Pons (tissue), 1 donor: ENCODE data around the gene TOX2.

Experiments used
- DNase-seq: peaks from one replicate; pipeline ENCODE4 v3.0.0-alpha.2; 2016; ENCODE audit warnings: low spot score

Gene TOX2

DNA sequence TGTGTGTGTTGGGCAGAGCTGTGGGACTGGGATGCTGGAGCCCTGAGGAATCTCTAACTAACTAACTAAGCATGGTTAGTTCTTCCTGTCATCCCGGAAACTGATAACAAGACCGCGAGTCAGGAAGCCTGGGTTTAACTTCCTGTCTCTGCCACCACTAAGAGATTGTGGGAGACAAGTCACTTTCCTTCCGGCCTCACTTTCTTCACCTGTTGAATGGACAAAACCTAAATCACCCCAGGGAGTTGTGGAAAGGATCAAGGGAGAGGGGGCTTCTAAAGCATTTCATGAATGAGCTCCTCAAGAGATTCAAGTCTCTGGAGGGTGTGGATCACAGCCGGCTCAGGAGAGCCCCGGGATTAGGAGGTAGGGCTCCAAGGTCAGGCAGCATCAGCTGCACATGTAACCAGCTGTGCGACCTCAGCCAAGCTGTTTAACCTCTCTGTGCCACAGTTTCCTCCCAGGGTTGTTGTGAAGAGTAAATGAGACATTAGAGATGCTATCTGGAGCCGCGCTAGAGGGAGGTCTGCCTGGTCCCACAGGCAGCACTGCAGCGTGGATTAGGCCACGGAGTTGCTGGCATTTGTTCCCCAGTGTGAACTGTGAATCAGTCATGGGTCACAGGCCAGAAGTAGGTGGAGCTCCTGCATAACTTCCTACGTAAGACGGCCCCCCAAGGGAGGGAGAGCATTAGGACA lies 105.1 kb downstream of the TOX2 start:
- no peak for DNase-seq

DNA sequence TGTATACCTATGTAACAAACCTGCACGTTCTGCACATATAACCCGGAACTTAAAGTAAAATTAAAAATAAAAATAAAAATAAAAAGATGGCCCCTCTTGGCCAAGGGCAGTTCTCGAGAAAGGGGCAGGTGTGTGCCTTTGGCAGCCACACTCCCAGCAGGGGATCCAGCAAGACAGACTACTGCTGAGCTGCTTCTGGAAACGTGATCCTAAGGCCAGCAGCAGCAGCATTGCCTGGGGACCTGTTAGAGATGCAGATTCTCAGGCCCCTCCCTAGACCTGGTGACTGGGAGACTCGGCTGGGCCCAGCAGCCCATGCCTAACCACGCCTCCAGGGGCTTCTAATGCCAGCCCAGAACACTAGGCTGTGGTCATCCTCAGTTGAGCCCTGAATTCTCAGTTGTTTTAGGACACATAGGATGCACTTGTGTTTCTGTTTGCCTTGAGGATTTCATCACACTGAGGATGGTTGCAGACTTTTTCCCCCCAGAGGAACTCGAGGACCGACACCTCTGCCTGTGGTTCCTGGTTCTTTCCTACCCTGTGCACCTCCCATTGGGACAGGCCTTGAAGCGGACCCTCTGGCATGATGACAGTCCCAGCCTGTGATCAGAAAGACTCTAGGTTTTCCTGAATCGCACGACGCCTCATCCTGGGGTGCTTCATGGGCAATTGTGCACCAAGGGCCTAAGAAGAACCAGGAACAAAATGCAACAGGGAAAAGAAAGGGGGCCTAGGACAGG lies 105.9 kb downstream of the TOX2 start:
- DNase-seq = no peak

DNA sequence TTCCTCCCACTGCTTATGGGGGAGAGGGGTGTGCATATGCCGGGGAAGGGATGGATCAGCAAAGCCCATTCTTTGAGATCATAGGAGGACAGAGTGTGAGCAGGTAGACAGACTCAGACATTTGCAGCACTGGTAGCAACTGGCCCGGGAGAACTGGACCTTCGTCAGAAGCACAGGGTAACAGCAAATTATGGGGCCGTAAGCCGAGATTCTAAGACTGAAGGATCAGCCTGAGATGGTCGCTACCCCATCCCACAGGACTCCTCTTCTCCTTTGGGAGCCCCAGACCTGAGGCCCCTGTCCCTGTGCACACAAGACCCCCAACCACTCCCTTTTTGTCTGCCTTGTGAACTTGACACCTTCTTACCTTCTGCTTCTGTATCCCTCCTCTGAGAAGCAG lies 106.5 kb downstream of the TOX2 start:
- DNase-seq = no peak

DNA sequence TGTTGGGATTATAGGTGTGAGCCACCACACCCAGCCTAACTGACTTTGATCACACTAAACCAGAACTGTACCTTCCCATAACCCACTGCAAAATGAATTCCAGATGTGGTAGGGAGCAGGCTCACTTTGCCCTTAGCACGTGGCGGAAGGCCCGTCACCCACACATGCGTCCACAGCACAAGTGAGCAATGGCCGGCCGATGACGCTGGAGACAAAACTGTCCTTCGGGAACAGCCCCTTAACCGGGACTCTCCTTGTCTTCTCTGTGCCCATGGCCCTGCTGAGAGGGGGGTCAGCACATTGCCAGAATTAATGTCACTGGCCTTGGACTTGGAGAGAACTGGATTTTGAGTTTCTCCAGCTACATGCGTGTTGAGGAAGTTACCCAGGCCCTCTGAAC lies 107.2 kb downstream of the TOX2 start:
- DNase-seq = no peak

DNA sequence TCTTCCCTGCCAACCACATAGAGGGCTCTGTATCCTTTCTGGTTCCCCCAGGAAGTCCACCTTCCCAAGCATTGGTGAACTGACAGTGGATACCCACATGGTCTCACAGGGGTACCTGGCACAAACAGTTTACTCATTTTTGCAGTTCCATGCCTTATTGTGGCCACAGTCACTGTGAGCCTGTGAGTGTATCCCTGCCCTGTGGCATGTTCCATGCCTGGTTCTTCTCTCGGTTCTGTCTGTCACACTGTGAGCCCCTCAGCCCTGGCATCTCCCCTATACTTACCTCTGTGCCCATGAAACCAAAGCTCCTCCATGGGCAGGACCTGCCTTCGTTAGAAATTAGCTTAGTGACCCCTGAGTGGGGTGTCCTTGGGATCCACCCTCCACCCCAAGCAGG lies 107.8 kb downstream of the TOX2 start:
- DNase-seq = no peak

DNA sequence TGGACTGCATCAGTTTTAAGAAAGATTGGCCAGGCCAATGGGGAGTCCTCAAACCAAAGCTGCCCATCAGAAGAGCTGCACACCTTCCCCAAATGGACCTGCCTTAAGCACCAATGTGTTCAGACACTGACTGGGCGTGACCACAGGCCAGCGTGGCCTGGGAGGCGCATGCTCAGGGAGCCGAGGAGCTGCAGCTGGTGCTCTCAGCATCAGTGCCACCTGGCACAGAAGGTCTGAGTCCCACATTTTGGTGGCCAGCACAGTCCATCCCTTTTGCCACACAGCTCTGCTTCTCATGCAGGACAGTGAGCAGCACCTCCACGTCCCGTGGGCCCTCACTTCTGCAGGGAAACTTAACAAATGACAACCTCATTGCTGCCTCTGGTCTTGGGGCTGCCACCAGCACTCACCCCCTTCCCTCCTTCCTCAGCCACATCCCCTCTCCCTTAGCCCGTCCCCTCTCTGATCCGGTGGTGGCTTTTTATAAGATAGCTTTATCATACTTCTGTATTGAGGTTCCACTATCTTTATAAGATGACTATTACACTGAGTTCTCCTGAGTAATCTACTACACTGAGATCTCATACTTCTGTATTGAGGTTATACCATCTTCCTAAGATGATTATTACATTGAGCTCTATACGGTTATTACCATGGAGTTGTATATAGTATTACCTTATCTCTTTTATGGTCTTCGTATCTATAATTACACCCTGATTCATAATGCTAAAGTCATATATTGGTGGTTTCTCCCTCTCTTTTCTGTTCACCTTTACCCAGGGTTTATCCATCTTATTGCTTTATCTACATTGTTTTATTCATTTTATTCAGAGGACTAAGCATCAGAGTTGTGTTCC lies 109.1 kb downstream of the TOX2 start:
- no peak for DNase-seq

DNA sequence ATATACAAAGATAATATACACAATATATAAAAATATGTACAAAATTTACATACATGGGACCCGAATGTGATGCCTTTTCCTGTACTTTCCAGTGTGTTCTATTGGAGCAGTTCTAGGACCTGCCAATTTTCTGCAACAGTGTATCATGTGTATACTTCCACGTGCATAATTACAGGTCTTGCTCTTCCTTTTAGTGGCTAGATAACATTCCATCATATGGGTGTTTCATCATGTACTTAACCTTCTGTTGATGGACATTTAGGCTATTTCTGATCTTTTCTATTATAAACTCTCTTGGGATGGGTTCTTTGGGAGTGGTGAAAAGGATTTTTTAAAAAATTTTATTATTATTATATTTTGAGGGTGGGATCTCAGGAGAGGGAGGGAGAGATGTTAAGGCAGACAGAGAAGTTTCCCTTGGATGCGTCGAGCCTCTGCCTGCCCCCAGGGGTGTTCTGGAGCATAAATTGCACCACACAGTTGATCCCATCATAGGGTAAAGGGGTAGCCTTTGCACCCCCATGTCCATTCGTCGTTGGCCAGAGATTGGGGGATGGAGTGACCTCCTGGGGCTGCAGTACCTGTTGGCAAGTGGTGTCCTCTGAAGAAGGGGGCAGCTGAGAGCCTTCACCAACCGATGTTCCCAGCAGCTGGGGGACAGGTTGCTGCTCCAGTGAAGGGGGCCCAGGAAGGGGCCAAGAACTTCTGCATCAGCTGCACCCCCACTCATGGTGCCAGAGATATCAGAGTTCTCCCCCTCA lies 110.3 kb downstream of the TOX2 start:
- no peak for DNase-seq

DNA sequence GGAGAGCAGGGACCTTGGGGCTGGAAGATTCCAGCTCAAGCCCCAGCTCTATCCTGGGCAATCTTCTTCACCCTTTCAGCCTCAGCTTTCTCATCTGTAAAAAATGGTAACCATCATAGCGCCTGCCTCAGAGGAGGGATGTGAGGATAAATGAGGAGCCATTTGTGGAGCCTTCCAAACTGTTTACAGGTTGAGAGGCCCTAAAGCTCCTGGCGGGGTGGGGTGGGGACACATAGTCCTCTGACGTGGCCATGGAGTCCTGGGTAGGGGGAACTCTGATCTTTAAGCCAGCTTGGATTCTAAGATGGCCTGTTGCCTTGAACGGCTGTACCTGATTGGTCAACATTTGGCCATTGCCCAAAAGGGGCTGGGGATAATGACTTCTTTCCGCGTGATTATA lies 111.1 kb downstream of the TOX2 start:
- DNase-seq = no peak

DNA sequence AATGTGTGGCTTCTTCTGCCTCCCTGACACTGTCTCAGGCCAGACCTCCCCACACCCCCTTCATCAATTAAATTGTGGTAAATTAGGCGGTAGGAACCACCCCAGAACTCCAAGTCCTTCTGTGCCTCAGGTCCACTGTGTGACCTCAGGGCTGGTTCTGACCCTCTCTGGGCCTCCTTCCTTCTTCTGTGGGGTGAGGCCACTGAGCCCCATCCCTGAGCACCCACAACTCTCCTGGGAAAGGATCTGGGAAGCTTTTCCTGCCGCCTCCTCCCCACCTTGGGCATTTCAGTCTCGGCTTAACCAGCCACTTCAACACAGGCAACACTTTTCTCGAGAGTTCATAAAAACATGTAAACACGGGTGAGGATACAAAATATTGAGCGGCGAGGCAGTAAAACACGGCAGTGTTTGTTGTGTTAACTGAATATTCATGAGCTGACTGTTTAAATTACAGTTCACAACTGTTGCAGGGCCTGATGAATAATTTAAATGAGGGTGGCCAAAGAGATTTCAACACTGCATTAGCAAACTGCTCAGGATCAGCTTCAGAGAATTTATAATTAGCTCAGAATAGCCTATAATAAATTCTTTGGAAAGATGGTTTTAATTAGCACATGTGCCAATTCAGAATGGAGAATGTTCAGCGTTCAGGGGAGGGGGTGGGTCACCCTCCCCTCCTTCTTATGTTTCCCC lies 112.1 kb downstream of the TOX2 start:
- DNase-seq = peak; percentile 10

DNA sequence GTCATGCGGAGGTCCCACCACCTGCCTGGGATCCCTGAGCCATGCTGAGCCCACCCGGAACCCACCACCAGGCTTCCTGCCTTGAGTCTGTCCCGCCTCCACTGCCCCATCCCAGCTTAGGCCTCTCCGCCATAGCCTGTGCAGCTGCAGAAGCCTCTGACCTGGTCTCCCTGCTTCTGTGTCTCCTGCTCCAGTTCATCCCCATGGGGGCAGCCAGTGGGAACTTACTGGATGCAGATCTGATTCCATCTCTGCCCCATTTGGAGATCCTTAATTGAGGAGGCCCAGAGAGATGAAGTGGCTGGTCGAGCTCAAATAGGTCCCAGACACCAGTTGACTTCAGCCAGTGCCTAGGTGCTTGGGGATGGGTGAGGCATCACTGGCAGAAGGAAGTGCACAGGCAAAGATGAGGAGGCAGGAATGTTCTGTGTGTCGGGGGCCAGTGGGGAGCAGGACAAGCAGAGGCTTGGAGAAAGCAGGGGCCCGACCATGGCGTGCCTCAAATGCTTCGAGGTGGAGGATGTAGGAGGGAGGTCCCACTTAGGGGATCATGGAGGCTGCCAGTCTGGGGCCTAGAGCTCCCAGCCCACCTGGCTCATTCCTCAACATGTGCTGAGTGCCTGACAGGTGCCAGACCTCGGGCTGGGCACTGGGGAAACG lies 112.8 kb downstream of the TOX2 start:
- DNase-seq = no peak

DNA sequence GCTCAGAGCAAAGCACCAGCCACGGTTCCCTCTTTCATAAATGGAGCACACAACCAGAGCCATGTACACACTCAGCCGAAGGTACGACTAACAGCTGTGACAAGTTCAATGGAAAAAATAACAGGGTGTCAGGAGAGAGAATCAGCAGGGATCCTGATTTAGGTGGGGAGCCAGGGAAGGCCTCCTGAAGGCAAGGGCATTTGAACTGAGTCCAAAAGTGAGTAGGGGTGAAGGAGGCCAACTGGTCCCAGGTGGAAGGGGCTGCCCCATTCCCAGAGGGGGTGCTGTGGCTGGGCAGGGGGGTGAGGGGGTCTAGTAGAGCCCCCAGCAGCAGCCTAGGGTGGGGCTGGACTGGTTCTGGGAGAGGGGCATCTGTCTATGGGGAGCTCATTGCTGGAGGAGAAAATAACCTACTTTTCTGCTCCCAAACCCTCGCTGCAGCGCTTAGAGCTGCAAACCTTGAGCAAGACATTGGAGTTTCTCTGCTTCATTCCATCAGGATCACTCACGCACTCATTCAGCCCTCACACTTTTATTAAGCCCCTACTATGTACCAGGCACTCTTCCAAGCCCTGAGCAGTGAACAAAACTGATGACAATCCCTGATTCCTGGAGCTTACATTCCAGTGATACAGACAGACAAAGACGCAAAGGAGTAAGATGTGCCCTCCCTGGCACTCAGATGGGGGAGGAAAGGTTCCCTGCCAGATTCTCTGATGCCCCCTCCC lies 113.5 kb downstream of the TOX2 start:
- DNase-seq = no peak

DNA sequence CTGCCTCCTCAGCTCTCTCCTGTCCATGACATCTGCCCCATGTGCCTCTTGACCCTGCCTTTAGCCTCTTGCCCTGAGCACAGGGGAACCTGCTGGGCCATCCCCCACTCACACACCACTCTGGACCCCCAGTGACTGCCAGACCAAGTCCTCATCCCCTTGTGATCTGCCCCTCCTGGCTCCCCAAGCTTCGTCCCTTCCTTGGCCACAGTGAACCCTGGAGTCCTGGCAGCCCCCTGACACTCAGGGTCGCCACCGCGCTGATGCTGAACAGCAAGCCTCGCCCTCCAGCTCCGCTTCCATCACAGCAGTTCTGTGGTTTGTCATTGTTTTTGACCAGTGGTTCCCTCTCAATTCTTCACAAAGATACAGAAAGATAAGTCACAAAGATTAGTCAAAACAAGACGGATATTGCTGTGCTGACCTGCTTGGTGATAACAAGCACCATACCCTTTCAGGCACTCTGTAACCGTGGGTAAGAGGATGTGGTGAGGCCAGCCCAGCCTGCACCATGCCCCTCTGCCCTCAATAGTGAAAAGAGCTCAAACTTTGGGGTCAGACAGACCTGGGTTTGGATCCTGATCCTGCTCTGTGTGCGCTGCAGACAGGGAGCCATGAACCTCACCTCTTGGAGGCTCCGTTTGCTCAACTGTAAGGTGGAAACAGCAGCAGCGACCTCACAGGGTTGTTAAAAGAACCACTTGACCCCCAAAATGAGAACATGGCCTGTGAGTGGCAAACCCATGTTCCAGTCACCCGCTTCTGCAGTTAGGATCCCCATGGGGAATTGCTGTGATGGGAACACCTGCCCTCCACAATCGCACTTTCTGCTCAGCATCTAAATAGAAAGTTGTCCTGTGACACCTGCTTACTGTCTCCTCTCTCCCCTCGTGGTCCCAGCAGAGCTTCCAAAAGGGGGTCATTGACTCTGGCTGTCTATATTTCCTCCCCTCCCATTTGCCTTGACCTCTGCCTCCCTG lies 114.5 kb downstream of the TOX2 start:
- no peak for DNase-seq

DNA sequence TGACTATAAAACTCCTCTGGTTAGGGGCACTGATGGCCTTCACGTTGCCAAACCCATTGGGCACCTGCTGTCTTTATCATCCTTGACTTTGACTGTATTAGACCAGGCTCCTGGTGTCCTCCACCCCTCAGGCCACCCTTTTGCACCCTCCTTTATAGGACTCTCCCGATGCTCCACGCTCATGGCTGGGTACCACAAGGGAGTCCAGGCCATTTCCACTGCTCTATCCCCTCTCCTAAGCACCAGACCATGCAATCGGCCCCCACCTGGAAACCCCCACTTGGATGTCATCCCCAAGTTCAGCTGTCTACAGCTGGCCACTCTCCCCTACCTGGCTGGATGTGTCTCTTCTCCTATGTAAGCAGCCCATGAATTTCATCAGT lies 115.2 kb downstream of the TOX2 start:
- DNase-seq = no peak

DNA sequence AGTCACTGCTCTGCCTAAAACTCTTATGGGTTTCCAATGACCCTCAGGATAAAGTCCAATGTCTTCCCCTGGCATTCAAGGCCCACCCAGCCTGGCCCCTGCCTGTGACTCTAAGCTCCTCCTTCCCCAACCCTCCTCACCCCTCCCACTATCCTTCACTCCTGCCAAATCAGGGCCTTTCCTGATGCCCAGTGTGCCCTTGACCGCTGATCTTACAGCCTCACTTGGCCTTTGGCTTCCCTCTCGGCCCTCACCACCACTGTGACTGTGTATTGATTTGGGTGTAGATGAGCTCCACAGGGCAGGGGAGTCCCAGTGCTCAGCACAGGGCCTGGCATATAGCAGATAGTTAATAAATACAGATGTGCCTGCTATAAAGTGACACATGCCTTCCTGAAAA lies 115.7 kb downstream of the TOX2 start:
- DNase-seq = no peak

DNA sequence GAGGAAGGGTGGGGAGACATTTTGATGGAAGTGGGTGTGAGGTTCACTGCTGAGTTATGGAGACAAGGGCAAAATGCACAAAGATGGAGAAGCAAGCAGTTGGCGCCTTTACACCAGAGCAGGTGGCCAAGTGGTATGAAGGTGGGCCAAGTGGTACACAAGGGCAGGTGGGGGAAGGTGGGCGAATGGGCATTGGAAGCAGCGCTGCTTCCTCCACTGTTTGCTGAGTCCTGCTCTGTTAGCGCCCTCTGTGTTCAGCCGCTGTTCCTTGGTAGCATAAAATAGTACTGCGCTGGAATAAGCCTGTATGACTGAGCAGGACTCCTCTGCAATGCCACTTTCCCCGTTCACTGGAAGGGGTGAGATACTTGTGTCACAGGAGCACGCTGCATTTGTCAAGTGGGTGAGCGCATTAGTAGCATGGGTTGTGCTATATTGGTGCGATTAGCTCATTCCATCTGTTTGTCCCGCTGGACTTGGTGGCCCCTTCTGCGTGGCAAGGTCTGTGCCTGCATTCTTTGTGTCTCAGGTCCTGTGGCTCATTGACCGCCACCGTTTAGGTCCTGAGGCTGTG lies 116.4 kb downstream of the TOX2 start:
- no peak for DNase-seq

DNA sequence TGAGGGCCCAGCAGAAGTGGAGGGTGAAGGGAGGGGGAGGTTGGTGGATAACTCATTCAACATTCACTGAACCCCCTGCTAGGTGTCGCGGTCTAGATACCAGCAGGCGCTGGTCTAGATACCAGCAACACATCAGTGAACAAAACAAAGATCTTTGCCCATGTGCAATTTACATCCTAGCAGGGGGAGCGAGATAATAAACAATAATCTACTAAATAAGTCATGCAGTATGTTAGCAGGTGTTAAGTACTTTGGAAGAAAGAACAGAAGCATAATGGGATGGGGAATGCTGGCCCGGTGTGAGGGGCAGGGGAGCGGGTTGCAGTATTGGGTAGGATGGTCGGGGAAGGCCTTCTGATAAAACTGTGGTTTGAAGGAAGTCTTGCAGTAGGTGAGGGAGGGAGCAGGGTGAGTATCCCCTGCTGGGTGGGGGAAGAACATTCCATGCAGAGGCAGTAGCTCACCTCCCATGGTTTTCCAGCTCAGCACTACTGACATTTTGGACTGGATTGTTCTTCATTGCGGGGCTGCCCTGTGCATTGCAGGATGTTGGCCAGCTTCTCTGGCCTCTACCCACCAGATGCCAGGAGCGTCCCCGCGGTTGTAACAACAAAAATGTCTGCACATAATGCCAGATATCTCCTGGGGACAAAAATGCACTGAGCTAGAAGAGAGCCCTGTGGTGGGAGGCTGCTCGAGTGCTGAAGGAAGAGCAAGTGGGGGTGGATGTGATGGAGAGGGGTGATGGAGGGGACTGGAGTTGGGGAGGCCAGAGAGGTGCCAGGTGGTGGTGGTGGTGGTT lies 117.3 kb downstream of the TOX2 start:
- no peak for DNase-seq

DNA sequence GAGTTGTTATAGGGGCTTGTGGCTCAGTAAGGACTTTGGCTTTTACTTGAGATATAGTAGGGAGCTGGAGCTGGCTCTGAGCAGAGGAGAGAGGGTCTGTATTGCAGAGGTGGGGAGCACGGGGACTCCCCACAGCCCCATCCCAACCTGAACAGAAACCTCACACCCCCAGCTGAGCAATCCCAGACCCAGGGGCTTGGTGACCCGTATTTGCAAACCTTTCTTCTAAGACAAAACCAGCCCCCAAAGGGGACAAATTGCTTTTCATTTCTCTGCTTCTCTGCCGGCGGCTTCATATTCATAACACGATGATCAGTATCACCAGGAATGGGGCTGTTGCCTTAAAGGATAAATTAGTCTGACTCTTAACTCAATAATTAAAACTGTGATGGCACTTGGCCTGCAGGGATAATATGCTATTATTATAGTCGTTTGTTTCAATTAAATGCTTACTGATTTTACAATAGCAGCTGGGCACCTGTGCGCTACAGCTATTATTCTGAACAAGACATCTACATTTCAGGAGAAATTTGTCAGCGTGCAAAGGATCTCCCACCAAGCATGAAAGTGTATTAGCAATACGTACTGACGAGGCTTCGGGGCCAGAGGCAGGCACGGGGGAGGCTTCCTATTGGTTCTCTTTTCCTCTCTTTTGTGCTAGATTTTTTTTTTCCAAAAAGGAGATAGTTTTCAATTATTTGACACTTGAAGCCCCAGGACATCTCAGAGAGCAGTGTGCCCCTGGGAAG lies 118.1 kb downstream of the TOX2 start:
- DNase-seq = no peak
